Central memory CD4-positive, alpha-beta T cell (primary cell): ENCODE data around the gene WDFY3.
"Not testable (repeated sequence)": the region's sequence is repeated elsewhere in the genome, so short reads cannot be mapped to it uniquely, and the experiment has no call there.

ENCODE experiments used
- DNase-seq: peaks from one replicate; pipeline ENCODE4 v3.0.0; 2022

The WDFY3 gene

GRCh38 chr4:84849051-84849640 lies 117.3 kb downstream of the WDFY3 start:
- no peak for DNase-seq

GRCh38 chr4:84848432-84848831 lies 118.1 kb downstream of the WDFY3 start:
- no peak for DNase-seq

GRCh38 chr4:84847978-84848377 lies 118.5 kb downstream of the WDFY3 start:
- no peak for DNase-seq

GRCh38 chr4:84846985-84847384 lies 119.5 kb downstream of the WDFY3 start:
- DNase-seq, result no peak

- DNase-seq, result no peak
Observed at GRCh38 chr4:84841435-84841834, 125.1 kb downstream of the WDFY3 start.

GRCh38 chr4:84837751-84838150 lies 128.7 kb downstream of the WDFY3 start:
- DNase-seq, result no peak

GRCh38 chr4:84829633-84830032 lies 136.9 kb downstream of the WDFY3 start:
- not testable (repeated sequence) for DNase-seq

GRCh38 chr4:84826681-84827080 lies 139.8 kb downstream of the WDFY3 start:
- DNase-seq, result no peak

GRCh38 chr4:84825701-84826341 lies 140.7 kb downstream of the WDFY3 start:
- DNase-seq, result no peak

GRCh38 chr4:84821064-84821463 lies 145.4 kb downstream of the WDFY3 start:
- no peak for DNase-seq

GRCh38 chr4:84814094-84814750 lies 152.3 kb downstream of the WDFY3 start:
- DNase-seq, result no peak

GRCh38 chr4:84809946-84810345 lies 156.5 kb downstream of the WDFY3 start:
- no peak for DNase-seq

GRCh38 chr4:84808332-84808731 lies 158.2 kb downstream of the WDFY3 start:
- no peak for DNase-seq

- DNase-seq, result not testable (repeated sequence)
Observed at GRCh38 chr4:84806541-84806940, 159.9 kb downstream of the WDFY3 start.

GRCh38 chr4:84804136-84804535 lies 162.4 kb downstream of the WDFY3 start:
- no peak for DNase-seq

- DNase-seq, result no peak
Observed at GRCh38 chr4:84803720-84804119, 162.8 kb downstream of the WDFY3 start.

- DNase-seq, result no peak
Observed at GRCh38 chr4:84803116-84803515, 163.4 kb downstream of the WDFY3 start.

- DNase-seq, result no peak
Observed at GRCh38 chr4:84800256-84800655, 166.2 kb downstream of the WDFY3 start.

GRCh38 chr4:84799318-84799717 lies 167.2 kb downstream of the WDFY3 start:
- no peak for DNase-seq

- no peak for DNase-seq
Observed at GRCh38 chr4:84796394-84796793, 170.1 kb downstream of the WDFY3 start.

GRCh38 chr4:84792366-84793301 lies 173.9 kb downstream of the WDFY3 start:
- DNase-seq, result no peak

GRCh38 chr4:84790769-84791565 lies 175.5 kb downstream of the WDFY3 start:
- no peak for DNase-seq
